GM23338 (cell line): ENCODE measurements around the gene ZNF621. TPM values are rescaled to one million over a fixed set of nuclear protein-coding genes. Genes with fewer than 3 reads are reported as not detected.

Experiments
- ATAC-seq: fragments of 200-7000 bp; cut with Tn5 transposase; 3 replicates; pipeline ENCODE4 v1.9.1; 2020
- DNase-seq: peaks from one replicate; pipeline ENCODE4 v3.0.0-alpha.2; 2015; ENCODE audit warnings: low spot score
- H2AFZ ChIP-seq: fragments of 200-600 bp; sonication (generic); 2 replicates; pipeline ENCODE4 v1.8.0; 2016; ENCODE audit warnings: antibody characterized with exemption, mild to moderate bottlenecking, moderate library complexity
- H3F3A ChIP-seq: fragments of 200-600 bp; sonication (generic); replicated peaks from 2 replicates; pipeline ENCODE4 v1.8.0; 2017; ENCODE audit warnings: antibody characterized with exemption, mixed run types, low read depth
- H3K27ac ChIP-seq: fragments of 200-600 bp; sonication (generic); 2 replicates; pipeline ENCODE4 v1.6.1; 2016; ENCODE audit warnings: low read depth
- H3K27me3 ChIP-seq: fragments of 200-600 bp; sonication (generic); 2 replicates; pipeline ENCODE4 v1.8.0; 2016; ENCODE audit warnings: mild to moderate bottlenecking, mixed run types, moderate library complexity; ENCODE audit not compliant: insufficient read depth
- H3K36me3 ChIP-seq: fragments of 200-600 bp; sonication (generic); 2 replicates; pipeline ENCODE4 v1.8.0; 2016; ENCODE audit warnings: mild to moderate bottlenecking; ENCODE audit not compliant: insufficient read depth
- H3K4me1 ChIP-seq: fragments of 200-600 bp; sonication (generic); 2 replicates; pipeline ENCODE4 v1.8.0; 2016; ENCODE audit warnings: mild to moderate bottlenecking, moderate library complexity; ENCODE audit not compliant: insufficient read depth
- H3K4me2 ChIP-seq: fragments of 200-600 bp; sonication (generic); 2 replicates; pipeline ENCODE4 v1.7.1; 2017; ENCODE audit warnings: mixed run types
- H3K4me3 ChIP-seq: fragments of 200-600 bp; sonication (generic); 2 replicates; pipeline ENCODE4 v1.6.1; 2016; ENCODE audit warnings: mixed run types
- H3K79me2 ChIP-seq: fragments of 200-600 bp; sonication (generic); replicated peaks from 2 replicates; pipeline ENCODE4 v1.8.0; 2017; ENCODE audit warnings: mild to moderate bottlenecking; ENCODE audit not compliant: insufficient read depth
- H3K9me2 ChIP-seq: fragments of 200-600 bp; sonication (generic); 2 replicates; pipeline ENCODE4 v1.8.0; 2017; ENCODE audit not compliant: insufficient read depth
- H4K20me1 ChIP-seq: fragments of 200-600 bp; sonication (generic); replicated peaks from 2 replicates; pipeline ENCODE4 v1.8.0; 2017; ENCODE audit warnings: mild to moderate bottlenecking; ENCODE audit not compliant: insufficient read depth
- H3K27ac Mint-ChIP-seq: 2 replicates; pipeline ENCODE4 v1.8.0; 2020; ENCODE audit warnings: inconsistent platforms, mild to moderate bottlenecking, moderate library complexity, mixed read lengths
- H3K27me3 Mint-ChIP-seq: 3 replicates; pipeline ENCODE4 v1.8.0; 2022; ENCODE audit warnings: low read depth, mild to moderate bottlenecking, moderate library complexity, mixed read lengths, inconsistent platforms; ENCODE audit not compliant: insufficient read depth, poor library complexity
- H3K36me3 Mint-ChIP-seq: 3 replicates; pipeline ENCODE4 v1.8.0; 2021; ENCODE audit warnings: low read depth, mild to moderate bottlenecking, inconsistent platforms, moderate library complexity, mixed read lengths
- H3K4me1 Mint-ChIP-seq: 3 replicates; pipeline ENCODE4 v1.8.0; 2020; ENCODE audit warnings: mild to moderate bottlenecking, inconsistent platforms, mixed read lengths
- H3K4me3 Mint-ChIP-seq: 3 replicates; pipeline ENCODE4 v1.8.0; 2021; ENCODE audit warnings: moderate library complexity, mild to moderate bottlenecking, inconsistent platforms, mixed read lengths
- H3K9me3 Mint-ChIP-seq: 3 replicates; pipeline ENCODE4 v1.8.0; 2020; ENCODE audit warnings: moderate library complexity, mild to moderate bottlenecking, inconsistent platforms, mixed read lengths
- CREB1 ChIP-seq: fragments of 250-450 bp; sonication (Bioruptor Pico); IDR thresholded peaks from 2 replicates; pipeline ENCODE4 v1.5.0; 2020; ENCODE audit warnings: low read depth, mild to moderate bottlenecking, moderate library complexity
- CTCF ChIP-seq, 2 experiments: fragments of 200-600 bp in 1 of 2; sonication (generic) in 1 of 2; conservative IDR thresholded peaks; 2 replicates each; pipeline versions ENCODE4 v1.5.1 to v1.6.1; 2016 to 2017; ENCODE audit warnings: antibody characterized with exemption in 2 of 2, low read depth in 2 of 2, mild to moderate bottlenecking in 2 of 2, moderate library complexity in 1 of 2
- ETS1 ChIP-seq: IDR thresholded peaks from 2 replicates; pipeline ENCODE4 v1.6.1; 2016; ENCODE audit warnings: antibody characterized with exemption
- EZH2 ChIP-seq: fragments of 200-600 bp; sonication (generic); IDR thresholded peaks from one replicate; pipeline ENCODE4 v1.8.0; 2017; ENCODE audit warnings: antibody characterized with exemption, mild to moderate bottlenecking, low read depth; ENCODE audit not compliant: unreplicated experiment
- EZH2phosphoT487 ChIP-seq: fragments of 200-600 bp; sonication (generic); IDR thresholded peaks from one replicate; pipeline ENCODE4 v1.8.1; 2018; ENCODE audit warnings: antibody characterized with exemption; ENCODE audit not compliant: unreplicated experiment
- JUNB ChIP-seq: IDR thresholded peaks from one replicate; pipeline ENCODE4 v1.6.1; 2016; ENCODE audit warnings: antibody characterized with exemption; ENCODE audit not compliant: unreplicated experiment
- NANOG ChIP-seq: IDR thresholded peaks from 2 replicates; pipeline ENCODE4 v1.6.1; 2016; ENCODE audit warnings: antibody characterized with exemption, borderline replicate concordance
- POLR2AphosphoS5 ChIP-seq: IDR thresholded peaks from 2 replicates; pipeline ENCODE4 v1.6.1; 2016; ENCODE audit warnings: antibody characterized with exemption, low read depth
- STAT1 ChIP-seq: IDR thresholded peaks from one replicate; pipeline ENCODE4 v1.6.1; 2016; ENCODE audit warnings: antibody characterized with exemption; ENCODE audit not compliant: unreplicated experiment
- ZNF114 ChIP-seq: fragments of 250-450 bp; sonication (Bioruptor Pico); IDR thresholded peaks from 2 replicates; pipeline ENCODE4 v1.5.0; 2020; ENCODE audit warnings: mild to moderate bottlenecking, moderate library complexity
- ZNF462 ChIP-seq: fragments of 250-450 bp; sonication (Bioruptor Pico); IDR thresholded peaks from 2 replicates; pipeline ENCODE4 v1.5.0; 2020; ENCODE audit warnings: mild to moderate bottlenecking, moderate library complexity
- long read RNA-seq: library from polyadenylated mRNA; unstranded; transcript quantifications from one replicate; pipeline ENCODE4 v2.0.0, GENCODE V29; 2020; ENCODE audit not compliant: unreplicated experiment
- polyA plus RNA-seq: library from polyadenylated mRNA; unstranded; fragments of >200 nt; fragmentation: Nextera tagmentation; extraction: Ambion mirVana; gene quantifications from 2 replicates; pipeline ENCODE4 v1.2.1, GENCODE V29; 2016
- total RNA-seq: library from RNA; depleted of rRNA; stranded (reverse); fragments of >200 nt; shearing (Covaris generic); gene quantifications from 2 replicates; pipeline ENCODE4 v1.2.3, GENCODE V29; 2014; rRNA removed
- TF ChIP-seq, protein P1 (sequence below): IDR thresholded peaks from one replicate; pipeline ENCODE4 v1.6.1; 2018; ENCODE audit warnings: antibody characterized with exemption; ENCODE audit not compliant: unreplicated experiment

ZNF621 gene
- total RNA-seq: 12.1 and 13.6 TPM in 2 replicates
- 6.3 and 6.8 TPM in 2 replicates for polyA plus RNA-seq
- long read RNA-seq, full-length matches to known transcripts: 3 of 9 reads
- long read RNA-seq, partial matches to known transcripts: 0 of 9 reads
- long read RNA-seq, other reads (novel, unspliced or antisense): 6 of 9 reads

DNA sequence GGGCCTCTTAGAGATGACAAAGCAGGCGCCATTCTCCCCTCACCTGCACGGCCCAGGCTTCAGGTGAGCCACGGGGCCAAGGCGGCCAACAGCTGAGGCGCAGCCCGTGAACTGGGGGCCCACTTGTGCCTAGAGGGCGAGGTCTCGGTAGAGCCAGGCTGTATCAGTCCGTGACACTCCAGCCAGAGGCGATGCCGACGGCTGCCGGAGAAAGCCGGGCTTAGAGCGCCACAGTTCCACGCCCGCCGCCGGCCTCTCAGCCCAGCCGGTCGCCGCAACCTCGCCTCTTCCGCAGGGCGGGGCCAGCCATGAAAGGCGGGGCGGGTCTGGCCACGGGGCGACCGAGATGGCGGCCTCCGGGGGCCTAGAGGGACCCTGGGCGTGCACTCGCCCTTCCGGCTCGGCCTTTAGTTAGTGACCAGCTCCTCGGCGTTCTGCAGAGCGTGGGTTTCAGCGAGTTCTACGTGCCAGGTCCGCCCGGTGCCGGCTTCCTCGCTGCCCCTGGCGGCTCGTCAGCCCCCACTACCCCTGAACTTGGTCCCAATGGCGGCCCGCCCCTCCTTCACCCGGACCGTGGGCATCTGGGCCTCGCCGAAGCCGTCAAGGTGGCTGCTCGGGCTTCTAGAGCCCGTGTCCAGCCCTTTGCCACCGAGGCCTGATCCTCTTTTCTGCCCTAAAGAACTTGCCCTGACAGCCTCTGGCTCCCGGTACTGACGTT is at the start of gene ZNF621:
Gene ZNF621 (plus strand): TSS at position 393 of the 718 bp plus-strand sequence. CDS start 881 bp downstream, outside the sequence.
- Mint-ChIP-seq H3K27me3 (peaks cover 6% of the 10 kb centered on the region), H3K4me1 (peaks cover 12% of the 10 kb centered on the region; the same call in 2 of the 3 replicates), H3K4me3 (peak within 1 kb of the TSS; percentile 93), H3K9me3 (no peaks in the 10 kb centered on the region), H3K36me3 (peaks cover 26% of the 10 kb centered on the region), H3K27ac (peak within 1 kb of the TSS; percentile 96)
- no peaks in the 10 kb centered on the region for H4K20me1 ChIP-seq
- H3K79me2 ChIP-seq: peaks cover 19% of the 10 kb centered on the region
- peak; percentile 97 for ATAC-seq
- H3K4me1 ChIP-seq: peaks cover 3% of the 10 kb centered on the region
- 0 out of 2 replicates have a peak, but pooled peaks cover 5% of the 10 kb centered on the region for H3K36me3 ChIP-seq
- H3F3A ChIP-seq: 0 out of 2 replicates have a peak, but pooled peaks cover 3% of the 10 kb centered on the region
- H3K4me2 ChIP-seq: peak within 1 kb of the TSS; percentile 84
- peak within 1 kb of the TSS; percentile 69 for H3K27ac ChIP-seq
- H3K4me3 ChIP-seq: peak within 1 kb of the TSS; percentile 98
- peak within 1 kb of the TSS; percentile 99 for H2AFZ ChIP-seq
- H3K27me3 ChIP-seq: no peaks in the 10 kb centered on the region
- peak; percentile 91 for DNase-seq
- H3K9me2 ChIP-seq: no peaks in the 10 kb centered on the region
- no peak for TF ChIP-seq NANOG
- TF ChIP-seq STAT1: no peak
- TF ChIP-seq CREB1: peak; percentile 41
- no peak for TF ChIP-seq EZH2phosphoT487
- TF ChIP-seq CTCF (conservative IDR thresholded peaks at IDR 0.05; ENCODE audit: low read depth in 2 of 2): 0 out of 4 replicates have a peak, but pooled peaks of 1 of the 2 experiments have one; percentile 4
- TF ChIP-seq, protein P1, sequence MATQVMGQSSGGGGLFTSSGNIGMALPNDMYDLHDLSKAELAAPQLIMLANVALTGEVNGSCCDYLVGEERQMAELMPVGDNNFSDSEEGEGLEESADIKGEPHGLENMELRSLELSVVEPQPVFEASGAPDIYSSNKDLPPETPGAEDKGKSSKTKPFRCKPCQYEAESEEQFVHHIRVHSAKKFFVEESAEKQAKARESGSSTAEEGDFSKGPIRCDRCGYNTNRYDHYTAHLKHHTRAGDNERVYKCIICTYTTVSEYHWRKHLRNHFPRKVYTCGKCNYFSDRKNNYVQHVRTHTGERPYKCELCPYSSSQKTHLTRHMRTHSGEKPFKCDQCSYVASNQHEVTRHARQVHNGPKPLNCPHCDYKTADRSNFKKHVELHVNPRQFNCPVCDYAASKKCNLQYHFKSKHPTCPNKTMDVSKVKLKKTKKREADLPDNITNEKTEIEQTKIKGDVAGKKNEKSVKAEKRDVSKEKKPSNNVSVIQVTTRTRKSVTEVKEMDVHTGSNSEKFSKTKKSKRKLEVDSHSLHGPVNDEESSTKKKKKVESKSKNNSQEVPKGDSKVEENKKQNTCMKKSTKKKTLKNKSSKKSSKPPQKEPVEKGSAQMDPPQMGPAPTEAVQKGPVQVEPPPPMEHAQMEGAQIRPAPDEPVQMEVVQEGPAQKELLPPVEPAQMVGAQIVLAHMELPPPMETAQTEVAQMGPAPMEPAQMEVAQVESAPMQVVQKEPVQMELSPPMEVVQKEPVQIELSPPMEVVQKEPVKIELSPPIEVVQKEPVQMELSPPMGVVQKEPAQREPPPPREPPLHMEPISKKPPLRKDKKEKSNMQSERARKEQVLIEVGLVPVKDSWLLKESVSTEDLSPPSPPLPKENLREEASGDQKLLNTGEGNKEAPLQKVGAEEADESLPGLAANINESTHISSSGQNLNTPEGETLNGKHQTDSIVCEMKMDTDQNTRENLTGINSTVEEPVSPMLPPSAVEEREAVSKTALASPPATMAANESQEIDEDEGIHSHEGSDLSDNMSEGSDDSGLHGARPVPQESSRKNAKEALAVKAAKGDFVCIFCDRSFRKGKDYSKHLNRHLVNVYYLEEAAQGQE: no peak
- TF ChIP-seq POLR2AphosphoS5: peak; percentile 98
- no peak for TF ChIP-seq JUNB
- no peak for TF ChIP-seq EZH2
- no peak for TF ChIP-seq ETS1
- no peak for TF ChIP-seq ZNF462 (CRISPR knock-in tag)
- no peak for TF ChIP-seq ZNF114 (CRISPR knock-in tag)
